ENCODE results near the gene DPF3.

DPF3 gene

DNA sequence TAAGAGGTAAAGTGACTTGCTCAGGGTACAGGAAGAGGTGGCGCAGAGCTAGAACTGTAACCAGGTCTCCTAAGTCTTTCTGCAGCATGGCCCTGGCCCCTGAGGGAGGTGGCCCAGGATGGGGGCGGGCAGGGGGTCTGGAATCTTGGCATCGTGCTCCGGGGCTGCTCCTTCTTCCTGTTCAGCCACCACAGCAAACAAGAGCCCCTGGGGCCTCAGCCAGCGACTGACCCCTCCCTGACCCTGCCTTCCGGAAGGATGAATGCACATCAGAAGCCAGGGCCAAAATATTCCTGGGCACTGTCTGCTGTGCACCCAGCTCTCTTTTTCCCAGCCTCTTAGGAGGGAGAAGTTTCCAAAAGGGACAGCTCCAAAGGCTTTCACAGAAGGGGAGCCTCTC is 242.8 kb downstream of the DPF3 start:
- Histone ChIP-seq H3K36me3 (ENCODE audit: low read length) (no peaks in the 10 kb centered on the region), H3K27me3 (ENCODE audit: low read length) (no peaks in the 10 kb centered on the region), H2AFZ (ENCODE audit: low read depth, low read length, severe bottlenecking) (no peak overlapping the region), H3K27ac (ENCODE audit: low read depth, low read length) (no peak overlapping the region), H3K9ac (ENCODE audit: low read length) (no peak overlapping the region), H3F3A (ENCODE audit: insufficient read depth) (no peaks in the 10 kb centered on the region), H3K9me2 (replicated peaks; ENCODE audit: insufficient read depth, low read length) (no peaks in the 10 kb centered on the region), H3K9me3 (ENCODE audit: insufficient read depth, low read length) (no peaks in the 10 kb centered on the region), H3K79me2 (ENCODE audit: insufficient read depth, low read length) (no peaks in the 10 kb centered on the region), H4K20me1 (ENCODE audit: low read depth, low read length) (no peaks in the 10 kb centered on the region), H3K4me2 (ENCODE audit: low read depth, low read length, poor library complexity, severe bottlenecking) (no peak overlapping the region), H3K4me3 (ENCODE audit: insufficient read depth, low read length, poor library complexity, severe bottlenecking) (no peak overlapping the region)
- TF ChIP-seq, protein P1, sequence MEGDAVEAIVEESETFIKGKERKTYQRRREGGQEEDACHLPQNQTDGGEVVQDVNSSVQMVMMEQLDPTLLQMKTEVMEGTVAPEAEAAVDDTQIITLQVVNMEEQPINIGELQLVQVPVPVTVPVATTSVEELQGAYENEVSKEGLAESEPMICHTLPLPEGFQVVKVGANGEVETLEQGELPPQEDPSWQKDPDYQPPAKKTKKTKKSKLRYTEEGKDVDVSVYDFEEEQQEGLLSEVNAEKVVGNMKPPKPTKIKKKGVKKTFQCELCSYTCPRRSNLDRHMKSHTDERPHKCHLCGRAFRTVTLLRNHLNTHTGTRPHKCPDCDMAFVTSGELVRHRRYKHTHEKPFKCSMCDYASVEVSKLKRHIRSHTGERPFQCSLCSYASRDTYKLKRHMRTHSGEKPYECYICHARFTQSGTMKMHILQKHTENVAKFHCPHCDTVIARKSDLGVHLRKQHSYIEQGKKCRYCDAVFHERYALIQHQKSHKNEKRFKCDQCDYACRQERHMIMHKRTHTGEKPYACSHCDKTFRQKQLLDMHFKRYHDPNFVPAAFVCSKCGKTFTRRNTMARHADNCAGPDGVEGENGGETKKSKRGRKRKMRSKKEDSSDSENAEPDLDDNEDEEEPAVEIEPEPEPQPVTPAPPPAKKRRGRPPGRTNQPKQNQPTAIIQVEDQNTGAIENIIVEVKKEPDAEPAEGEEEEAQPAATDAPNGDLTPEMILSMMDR (IDR thresholded peaks at IDR 0.05; ENCODE audit: insufficient read depth, low read length, poor library complexity, severe bottlenecking), result no peak
- no peak for TF ChIP-seq EZH2phosphoT487 (conservative IDR thresholded peaks at IDR 0.05; ENCODE audit: low read length)

DNA sequence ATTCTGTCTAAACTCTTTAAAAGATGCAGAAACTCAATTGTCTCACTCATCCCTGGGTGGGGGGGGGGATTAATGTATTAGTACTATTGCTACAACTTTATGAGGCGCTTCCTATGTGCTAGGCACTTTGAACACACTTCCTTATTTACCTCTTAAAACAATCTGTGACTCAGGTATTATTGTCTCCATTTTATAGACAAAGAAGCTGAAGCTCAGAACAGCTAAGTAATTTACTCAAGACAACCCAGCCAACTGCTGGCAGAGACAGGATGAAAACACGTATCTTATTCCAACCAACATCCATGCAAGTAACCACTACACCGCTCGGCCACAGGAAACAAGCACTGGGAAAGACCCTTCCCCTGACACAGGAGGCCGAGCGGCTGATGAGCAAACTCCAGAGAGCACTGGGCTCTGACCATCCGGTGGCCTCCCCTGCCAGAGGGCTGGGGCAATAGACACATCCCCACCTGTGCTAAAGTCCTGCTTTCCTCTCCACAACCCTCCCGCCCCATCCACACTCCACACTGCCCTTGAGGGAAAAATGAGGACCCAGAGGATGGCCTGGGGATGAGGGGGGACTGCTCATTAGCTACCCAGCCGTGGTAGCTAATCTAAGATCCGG is 244.2 kb downstream of the DPF3 start:
- no peaks in the 10 kb centered on the region for H3K9me2 ChIP-seq (replicated peaks; ENCODE audit: insufficient read depth, low read length)
- no peak overlapping the region for H2AFZ ChIP-seq (ENCODE audit: low read depth, low read length, severe bottlenecking)
- H3K9ac ChIP-seq (ENCODE audit: low read length), result no peak overlapping the region
- no peaks in the 10 kb centered on the region for H4K20me1 ChIP-seq (ENCODE audit: low read depth, low read length)
- H3K79me2 ChIP-seq (ENCODE audit: insufficient read depth, low read length), result no peaks in the 10 kb centered on the region
- H3K27me3 ChIP-seq (ENCODE audit: low read length), result no peaks in the 10 kb centered on the region
- no peaks in the 10 kb centered on the region for H3F3A ChIP-seq (ENCODE audit: insufficient read depth)
- H3K27ac ChIP-seq (ENCODE audit: low read depth, low read length), result no peak overlapping the region
- no peak overlapping the region for H3K4me3 ChIP-seq (ENCODE audit: insufficient read depth, low read length, poor library complexity, severe bottlenecking)
- no peaks in the 10 kb centered on the region for H3K9me3 ChIP-seq (ENCODE audit: insufficient read depth, low read length)
- TF ChIP-seq EZH2phosphoT487 (conservative IDR thresholded peaks at IDR 0.05; ENCODE audit: low read length), result no peak
- TF ChIP-seq, protein P1 (IDR thresholded peaks at IDR 0.05; ENCODE audit: insufficient read depth, low read length, poor library complexity, severe bottlenecking), result no peak
- H3K4me2 ChIP-seq (ENCODE audit: low read depth, low read length, poor library complexity, severe bottlenecking), result no peak overlapping the region
- H3K36me3 ChIP-seq (ENCODE audit: low read length), result no peaks in the 10 kb centered on the region

DNA sequence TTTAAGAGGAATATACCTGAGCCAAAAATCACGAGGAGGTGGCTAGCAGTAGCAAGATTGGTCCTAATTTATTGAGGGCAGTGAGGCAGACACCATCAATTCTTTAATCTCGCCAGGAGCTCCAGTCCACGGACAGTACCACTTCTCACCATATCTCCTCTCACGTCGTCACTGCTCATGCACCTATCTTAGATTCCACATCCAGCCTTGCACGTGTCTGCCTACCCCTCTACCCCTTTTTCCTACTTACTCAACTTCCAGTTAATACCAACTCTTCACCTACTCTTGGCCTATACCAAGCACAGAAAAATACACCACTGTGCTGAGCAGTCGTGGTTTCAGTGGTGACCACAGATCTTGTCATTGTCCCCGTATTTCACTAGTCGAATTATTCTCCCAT is 246.1 kb downstream of the DPF3 start:
- H3K9ac ChIP-seq (ENCODE audit: low read length), result no peak overlapping the region
- H3K4me2 ChIP-seq (ENCODE audit: low read depth, low read length, poor library complexity, severe bottlenecking), result no peak overlapping the region
- TF ChIP-seq, protein P1 (IDR thresholded peaks at IDR 0.05; ENCODE audit: insufficient read depth, low read length, poor library complexity, severe bottlenecking), result no peak
- no peak for TF ChIP-seq EZH2phosphoT487 (conservative IDR thresholded peaks at IDR 0.05; ENCODE audit: low read length)
- H2AFZ ChIP-seq (ENCODE audit: low read depth, low read length, severe bottlenecking), result no peak overlapping the region
- H3K4me3 ChIP-seq (ENCODE audit: insufficient read depth, low read length, poor library complexity, severe bottlenecking), result no peak overlapping the region
- no peaks in the 10 kb centered on the region for H3K36me3 ChIP-seq (ENCODE audit: low read length)
- no peaks in the 10 kb centered on the region for H3K27me3 ChIP-seq (ENCODE audit: low read length)
- no peaks in the 10 kb centered on the region for H3K9me3 ChIP-seq (ENCODE audit: insufficient read depth, low read length)
- H3F3A ChIP-seq (ENCODE audit: insufficient read depth), result no peaks in the 10 kb centered on the region
- H3K9me2 ChIP-seq (replicated peaks; ENCODE audit: insufficient read depth, low read length), result no peaks in the 10 kb centered on the region
- no peaks in the 10 kb centered on the region for H3K79me2 ChIP-seq (ENCODE audit: insufficient read depth, low read length)
- H4K20me1 ChIP-seq (ENCODE audit: low read depth, low read length), result no peaks in the 10 kb centered on the region
- H3K27ac ChIP-seq (ENCODE audit: low read depth, low read length), result no peak overlapping the region
